ENCODE data around the gene RGS8. TPM values are rescaled to one million over a fixed set of nuclear protein-coding genes. Genes with fewer than 3 reads are reported as not detected.

RGS8 gene
- total and polyA plus RNA-seq, 4 donors, result 0.10 TPM; not detected in 3

GRCh38 chr1:182643699-182644098 lies 40.7 kb downstream of the RGS8 start:
- intact Hi-C loops (cut with DNase I), result no loop called here
- Histone ChIP-seq H3K4me1 (ENCODE audit: control insufficient read depth in 1 of 2, insufficient read depth in 2 of 2, low read length in 2 of 2) (no peaks in the 10 kb centered on the region), H3K9me3 (ENCODE audit: control insufficient read depth, low read length) (no peaks in the 10 kb centered on the region), H3K27me3 (ENCODE audit: control insufficient read depth in 1 of 2, insufficient read depth in 2 of 2, low read length in 1 of 2) (no peaks in the 10 kb centered on the region), H3K27ac (ENCODE audit: low read depth in 1 of 2, low read length in 2 of 2) (no peak overlapping the region), H3K36me3 (ENCODE audit: control insufficient read depth in 1 of 2, insufficient read depth in 2 of 2, low read length in 1 of 2) (no peaks in the 10 kb centered on the region), H3K4me3 (ENCODE audit: low read length in 2 of 2) (no peak overlapping the region)
- no peak for ATAC-seq (ENCODE audit: low FRiP score)
- WGBS, 2 donors, result 92 to 97% methylated on average over 3 of the region's 3 CpGs
- no peak for DNase-seq

- no peaks in the 10 kb centered on the region for H3K4me1 ChIP-seq (ENCODE audit: control insufficient read depth in 1 of 2, insufficient read depth in 2 of 2, low read length in 2 of 2)
- intact Hi-C loops (cut with DNase I), result no loop called here
- H3K4me3 ChIP-seq (ENCODE audit: low read length in 2 of 2), result no peak overlapping the region
- no peaks in the 10 kb centered on the region for H3K27me3 ChIP-seq (ENCODE audit: control insufficient read depth in 1 of 2, insufficient read depth in 2 of 2, low read length in 1 of 2)
- no peaks in the 10 kb centered on the region for H3K9me3 ChIP-seq (ENCODE audit: control insufficient read depth, low read length)
- ATAC-seq (ENCODE audit: low FRiP score) (no peak), DNase-seq (no peak)
- H3K27ac ChIP-seq (ENCODE audit: low read depth in 1 of 2, low read length in 2 of 2), result no peak overlapping the region
- 97 to 98% methylated on average over 8 of the region's 8 CpGs for WGBS, 2 donors
- H3K36me3 ChIP-seq (ENCODE audit: control insufficient read depth in 1 of 2, insufficient read depth in 2 of 2, low read length in 1 of 2), result no peaks in the 10 kb centered on the region
Measured at GRCh38 chr1:182642461-182642860, 41.9 kb downstream of the RGS8 start.

GRCh38 chr1:182641561-182641960 lies 42.8 kb downstream of the RGS8 start:
- no peaks in the 10 kb centered on the region for H3K4me1 ChIP-seq (ENCODE audit: control insufficient read depth in 1 of 2, insufficient read depth in 2 of 2, low read length in 2 of 2)
- no peak overlapping the region for H3K4me3 ChIP-seq (ENCODE audit: low read length in 2 of 2)
- H3K27ac ChIP-seq (ENCODE audit: low read depth in 1 of 2, low read length in 2 of 2), result no peak overlapping the region
- H3K27me3 ChIP-seq (ENCODE audit: control insufficient read depth in 1 of 2, insufficient read depth in 2 of 2, low read length in 1 of 2), result no peaks in the 10 kb centered on the region
- no peaks in the 10 kb centered on the region for H3K36me3 ChIP-seq (ENCODE audit: control insufficient read depth in 1 of 2, insufficient read depth in 2 of 2, low read length in 1 of 2)
- DNase-seq (no peak), ATAC-seq (ENCODE audit: low FRiP score) (no peak)
- intact Hi-C loops (cut with DNase I), result no loop called here
- no peaks in the 10 kb centered on the region for H3K9me3 ChIP-seq (ENCODE audit: control insufficient read depth, low read length)
- 97% methylated on average over 5 of the region's 5 CpGs for WGBS, 2 donors

- no peaks in the 10 kb centered on the region for H3K27me3 ChIP-seq (ENCODE audit: control insufficient read depth in 1 of 2, insufficient read depth in 2 of 2, low read length in 1 of 2)
- no peak for ATAC-seq (ENCODE audit: low FRiP score)
Measured at GRCh38 chr1:182639330-182639729, 45.1 kb downstream of the RGS8 start.

GRCh38 chr1:182637769-182638168 lies 46.6 kb downstream of the RGS8 start:
- H3K36me3 ChIP-seq (ENCODE audit: control insufficient read depth in 1 of 2, insufficient read depth in 2 of 2, low read length in 1 of 2), result no peaks in the 10 kb centered on the region
- no peaks in the 10 kb centered on the region for H3K27me3 ChIP-seq (ENCODE audit: control insufficient read depth in 1 of 2, insufficient read depth in 2 of 2, low read length in 1 of 2)
- no peaks in the 10 kb centered on the region for H3K9me3 ChIP-seq (ENCODE audit: control insufficient read depth, low read length)
- WGBS, 2 donors, result 89 to 90% methylated on average over 5 of the region's 5 CpGs
- intact Hi-C loops (cut with DNase I), result no loop called here
- ATAC-seq (ENCODE audit: low FRiP score) (no peak), DNase-seq (no peak)
- no peak overlapping the region for H3K4me3 ChIP-seq (ENCODE audit: low read length in 2 of 2)
- H3K27ac ChIP-seq (ENCODE audit: low read depth in 1 of 2, low read length in 2 of 2), result no peak overlapping the region
- no peaks in the 10 kb centered on the region for H3K4me1 ChIP-seq (ENCODE audit: control insufficient read depth in 1 of 2, insufficient read depth in 2 of 2, low read length in 2 of 2)

More at GRCh38 chr1:182639330-182639729, 45.1 kb downstream of the RGS8 start:
- H3K36me3 ChIP-seq (ENCODE audit: control insufficient read depth in 1 of 2, insufficient read depth in 2 of 2, low read length in 1 of 2), result no peaks in the 10 kb centered on the region
- H3K9me3 ChIP-seq (ENCODE audit: control insufficient read depth, low read length), result no peaks in the 10 kb centered on the region
- H3K4me3 ChIP-seq (ENCODE audit: low read length in 2 of 2), result no peak overlapping the region
- WGBS, 2 donors, result 87 to 97% methylated on average over 1 of the region's 1 CpG
- H3K4me1 ChIP-seq (ENCODE audit: control insufficient read depth in 1 of 2, insufficient read depth in 2 of 2, low read length in 2 of 2), result no peaks in the 10 kb centered on the region
- intact Hi-C loops (cut with DNase I), result no loop called here
- no peak overlapping the region for H3K27ac ChIP-seq (ENCODE audit: low read depth in 1 of 2, low read length in 2 of 2)
- no peak for DNase-seq

GRCh38 chr1:182635871-182636270 lies 48.5 kb downstream of the RGS8 start:
- Histone ChIP-seq H3K4me1 (ENCODE audit: control insufficient read depth in 1 of 2, insufficient read depth in 2 of 2, low read length in 2 of 2) (no peaks in the 10 kb centered on the region), H3K36me3 (ENCODE audit: control insufficient read depth in 1 of 2, insufficient read depth in 2 of 2, low read length in 1 of 2) (no peaks in the 10 kb centered on the region), H3K9me3 (ENCODE audit: control insufficient read depth, low read length) (no peaks in the 10 kb centered on the region), H3K4me3 (ENCODE audit: low read length in 2 of 2) (no peak overlapping the region), H3K27ac (ENCODE audit: low read depth in 1 of 2, low read length in 2 of 2) (no peak overlapping the region), H3K27me3 (ENCODE audit: control insufficient read depth in 1 of 2, insufficient read depth in 2 of 2, low read length in 1 of 2) (no peaks in the 10 kb centered on the region)
- ATAC-seq (ENCODE audit: low FRiP score), result no peak
- DNase-seq, result no peak
- intact Hi-C loops (cut with DNase I), result no loop called here
- WGBS, 2 donors, result 78 to 84% methylated on average over 2 of the region's 2 CpGs

Other genes with a start within 250 kb of the RGS8 start
- gene RGSL1, start 234.4 kb downstream of the RGS8 start, total RNA-seq, result not detected
- not detected for gene RGSL1, start 234.4 kb downstream of the RGS8 start, polyA plus RNA-seq
- gene RNASEL, start 95.3 kb downstream of the RGS8 start, total RNA-seq, result 10 to 100 TPM in 1 of 2 donors, 1 to 10 TPM in 1; 6.8 to 13.9 TPM
- 1 to 10 TPM; 3.9 to 6.9 TPM for gene RNASEL, start 95.3 kb downstream of the RGS8 start, polyA plus RNA-seq
- gene RGS16, start 80.2 kb downstream of the RGS8 start, total RNA-seq, result 10 to 100 TPM in 1 of 2 donors, 1 to 10 TPM in 1; 9.2 to 20.9 TPM
- gene RGS16, start 80.2 kb downstream of the RGS8 start, polyA plus RNA-seq, result 1 to 10 TPM in 1 of 2 donors, under 1 TPM in 1; 0.50 to 7.0 TPM
- gene NPL, start 105.2 kb upstream of the RGS8 start, total RNA-seq, result 10 to 100 TPM; 16.1 to 36.6 TPM
- gene NPL, start 105.2 kb upstream of the RGS8 start, polyA plus RNA-seq, result 10 to 100 TPM in 1 of 2 donors, 1 to 10 TPM in 1; 4.8 to 14.8 TPM
- 10 to 100 TPM; 91.5 to 95.9 TPM for gene DHX9, start 154.8 kb upstream of the RGS8 start, total RNA-seq
- gene DHX9, start 154.8 kb upstream of the RGS8 start, polyA plus RNA-seq, result 10 to 100 TPM; 32.2 to 53.8 TPM

All from aorta (tissue), 5 donors.